Measurements from ENCODE around the gene KIAA1217.

Gene KIAA1217

DNA sequence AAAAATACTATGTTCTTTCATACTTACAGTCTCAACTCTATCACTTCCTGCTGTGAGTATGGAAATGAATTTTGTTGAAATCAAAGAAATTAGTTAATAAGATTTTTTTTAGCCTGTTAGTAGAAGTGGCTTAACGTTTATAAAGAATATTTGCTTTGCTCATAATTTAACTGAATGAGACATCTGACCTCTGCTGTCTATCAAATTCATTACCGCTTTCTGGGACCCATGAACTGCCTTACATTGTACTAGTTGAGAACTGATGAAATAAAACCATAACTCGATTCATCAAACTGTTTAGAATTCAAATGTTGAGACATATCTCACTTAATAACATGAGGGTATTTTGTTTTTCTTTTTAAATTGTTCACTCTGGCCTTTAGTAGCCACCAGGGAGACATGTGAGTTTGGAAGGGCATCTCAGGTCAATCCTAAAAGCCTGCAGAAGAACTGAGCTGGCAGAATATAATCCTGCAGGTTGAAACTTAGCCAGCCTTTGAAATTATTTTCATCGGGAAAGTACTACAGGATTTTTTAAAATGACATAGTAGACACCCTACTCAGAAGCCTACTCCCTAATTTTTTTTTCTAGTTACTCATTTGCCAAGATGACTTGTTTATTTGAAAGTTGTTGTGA lies 78.7 kb downstream of the KIAA1217 start:
- in situ Hi-C loops (cut with MboI; ENCODE audit: low sequenced_read_pairs, unreplicated experiment) = no loop called here
- no peak for DNase-seq (ENCODE audit: low spot score)
- no peak for TF ChIP-seq CTCF (IDR thresholded peaks at IDR 0.05; ENCODE audit: borderline replicate concordance, control extremely low read depth, extremely low read depth, insufficient read depth, missing control alignments)

- in situ Hi-C loops (cut with MboI; ENCODE audit: low sequenced_read_pairs, unreplicated experiment) = no loop called here
- DNase-seq (ENCODE audit: low spot score) = no peak
Observed at GRCh38 chr10:24288581-24288980, 79.6 kb downstream of the KIAA1217 start.

DNA sequence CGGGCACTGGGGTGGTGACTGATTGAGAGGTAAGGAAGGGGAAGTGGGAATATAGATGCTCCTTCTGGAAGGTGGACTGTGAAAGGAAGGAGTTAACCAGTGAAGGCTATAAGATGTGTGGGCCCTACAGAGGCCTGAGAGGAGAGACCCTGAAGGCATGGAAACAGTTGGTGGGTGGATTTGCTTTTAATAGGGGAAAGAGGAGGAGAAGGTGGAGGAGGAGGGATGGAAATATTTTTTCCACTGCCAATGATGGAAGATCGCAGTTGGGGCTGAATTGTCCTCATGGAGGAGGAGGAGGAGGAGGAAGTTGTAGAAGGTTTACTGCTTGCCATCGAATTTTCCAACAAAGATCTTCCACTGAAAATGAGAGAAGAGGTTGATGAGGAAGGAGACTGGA lies 80.3 kb downstream of the KIAA1217 start:
- DNase-seq (ENCODE audit: low spot score) = no peak
- in situ Hi-C loops (cut with MboI; ENCODE audit: low sequenced_read_pairs, unreplicated experiment) = no loop called here

More at GRCh38 chr10:24288581-24288980, 79.6 kb downstream of the KIAA1217 start:
- TF ChIP-seq CTCF (IDR thresholded peaks at IDR 0.05; ENCODE audit: borderline replicate concordance, control extremely low read depth, extremely low read depth, insufficient read depth, missing control alignments) = no peak

GRCh38 chr10:24292304-24293293 lies 83.7 kb downstream of the KIAA1217 start:
- DNase-seq (ENCODE audit: low spot score) = no peak
- in situ Hi-C loops (cut with MboI; ENCODE audit: low sequenced_read_pairs, unreplicated experiment) = no loop called here
- no peak for TF ChIP-seq CTCF (IDR thresholded peaks at IDR 0.05; ENCODE audit: borderline replicate concordance, control extremely low read depth, extremely low read depth, insufficient read depth, missing control alignments)

More for the DNA sequence above, 80.3 kb downstream of the KIAA1217 start:
- no peak for TF ChIP-seq CTCF (IDR thresholded peaks at IDR 0.05; ENCODE audit: borderline replicate concordance, control extremely low read depth, extremely low read depth, insufficient read depth, missing control alignments)

- DNase-seq (ENCODE audit: low spot score) = no peak
- in situ Hi-C loops (cut with MboI; ENCODE audit: low sequenced_read_pairs, unreplicated experiment) = no loop called here
- no peak for TF ChIP-seq CTCF (IDR thresholded peaks at IDR 0.05; ENCODE audit: borderline replicate concordance, control extremely low read depth, extremely low read depth, insufficient read depth, missing control alignments)
Observed at GRCh38 chr10:24299578-24300260, 90.8 kb downstream of the KIAA1217 start.
